GM12801 (cell line): ENCODE results near the gene SYNM.

Experiments
- TF ChIP-seq, protein P1 (sequence below): IDR thresholded peaks from one replicate; pipeline ENCODE4 v1.5.1; 2011; ENCODE audit warnings: control low read depth; ENCODE audit not compliant: insufficient read length; ENCODE audit errors: extremely low read depth

The SYNM gene

DNA sequence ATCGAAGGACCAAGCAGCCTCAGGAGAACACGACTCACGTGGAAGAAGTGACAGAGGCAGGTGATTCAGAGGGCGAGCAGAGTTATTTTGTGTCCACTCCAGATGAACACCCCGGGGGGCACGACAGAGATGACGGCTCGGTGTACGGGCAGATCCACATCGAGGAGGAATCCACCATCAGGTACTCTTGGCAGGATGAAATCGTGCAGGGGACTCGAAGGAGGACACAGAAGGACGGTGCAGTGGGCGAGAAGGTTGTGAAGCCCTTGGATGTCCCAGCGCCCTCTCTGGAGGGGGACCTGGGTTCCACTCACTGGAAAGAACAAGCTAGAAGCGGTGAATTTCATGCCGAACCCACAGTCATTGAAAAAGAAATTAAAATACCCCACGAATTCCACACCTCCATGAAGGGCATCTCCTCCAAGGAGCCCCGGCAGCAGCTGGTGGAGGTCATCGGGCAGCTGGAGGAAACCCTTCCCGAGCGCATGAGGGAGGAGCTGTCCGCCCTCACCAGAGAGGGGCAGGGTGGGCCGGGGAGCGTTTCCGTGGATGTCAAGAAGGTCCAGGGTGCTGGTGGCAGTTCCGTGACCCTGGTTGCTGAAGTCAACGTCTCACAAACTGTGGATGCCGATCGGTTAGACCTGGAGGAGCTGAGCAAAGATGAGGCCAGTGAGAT lies 26.0 kb downstream of the SYNM start:
- TF ChIP-seq, protein P1, sequence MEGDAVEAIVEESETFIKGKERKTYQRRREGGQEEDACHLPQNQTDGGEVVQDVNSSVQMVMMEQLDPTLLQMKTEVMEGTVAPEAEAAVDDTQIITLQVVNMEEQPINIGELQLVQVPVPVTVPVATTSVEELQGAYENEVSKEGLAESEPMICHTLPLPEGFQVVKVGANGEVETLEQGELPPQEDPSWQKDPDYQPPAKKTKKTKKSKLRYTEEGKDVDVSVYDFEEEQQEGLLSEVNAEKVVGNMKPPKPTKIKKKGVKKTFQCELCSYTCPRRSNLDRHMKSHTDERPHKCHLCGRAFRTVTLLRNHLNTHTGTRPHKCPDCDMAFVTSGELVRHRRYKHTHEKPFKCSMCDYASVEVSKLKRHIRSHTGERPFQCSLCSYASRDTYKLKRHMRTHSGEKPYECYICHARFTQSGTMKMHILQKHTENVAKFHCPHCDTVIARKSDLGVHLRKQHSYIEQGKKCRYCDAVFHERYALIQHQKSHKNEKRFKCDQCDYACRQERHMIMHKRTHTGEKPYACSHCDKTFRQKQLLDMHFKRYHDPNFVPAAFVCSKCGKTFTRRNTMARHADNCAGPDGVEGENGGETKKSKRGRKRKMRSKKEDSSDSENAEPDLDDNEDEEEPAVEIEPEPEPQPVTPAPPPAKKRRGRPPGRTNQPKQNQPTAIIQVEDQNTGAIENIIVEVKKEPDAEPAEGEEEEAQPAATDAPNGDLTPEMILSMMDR, result no peak

DNA sequence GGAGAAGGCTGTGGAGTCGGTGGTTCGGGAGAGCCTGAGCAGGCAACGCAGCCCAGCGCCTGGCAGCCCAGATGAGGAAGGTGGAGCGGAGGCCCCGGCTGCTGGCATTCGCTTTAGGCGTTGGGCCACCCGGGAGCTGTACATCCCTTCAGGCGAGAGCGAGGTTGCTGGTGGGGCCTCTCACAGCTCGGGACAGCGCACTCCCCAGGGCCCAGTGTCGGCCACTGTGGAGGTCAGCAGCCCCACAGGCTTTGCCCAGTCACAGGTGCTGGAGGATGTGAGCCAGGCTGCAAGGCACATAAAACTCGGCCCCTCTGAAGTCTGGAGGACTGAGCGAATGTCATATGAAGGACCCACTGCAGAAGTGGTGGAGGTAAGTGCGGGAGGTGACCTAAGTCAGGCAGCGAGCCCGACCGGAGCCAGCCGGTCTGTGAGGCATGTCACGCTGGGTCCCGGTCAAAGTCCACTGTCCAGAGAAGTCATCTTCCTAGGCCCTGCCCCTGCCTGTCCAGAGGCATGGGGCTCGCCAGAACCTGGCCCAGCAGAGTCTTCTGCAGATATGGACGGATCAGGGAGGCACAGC lies 26.7 kb downstream of the SYNM start:
- TF ChIP-seq, protein P1, result no peak

DNA sequence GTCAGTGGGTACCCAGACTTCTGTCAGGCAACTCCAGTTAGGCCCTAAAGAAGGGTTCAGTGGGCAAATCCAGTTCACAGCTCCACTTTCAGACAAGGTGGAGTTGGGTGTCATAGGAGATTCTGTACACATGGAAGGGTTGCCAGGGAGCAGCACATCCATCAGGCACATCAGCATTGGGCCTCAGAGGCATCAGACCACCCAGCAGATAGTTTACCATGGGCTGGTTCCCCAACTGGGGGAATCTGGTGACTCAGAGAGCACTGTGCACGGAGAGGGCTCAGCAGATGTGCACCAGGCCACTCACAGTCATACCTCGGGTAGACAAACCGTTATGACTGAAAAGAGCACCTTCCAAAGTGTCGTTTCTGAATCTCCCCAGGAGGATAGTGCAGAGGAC lies 27.2 kb downstream of the SYNM start:
- TF ChIP-seq, protein P1, result no peak

DNA sequence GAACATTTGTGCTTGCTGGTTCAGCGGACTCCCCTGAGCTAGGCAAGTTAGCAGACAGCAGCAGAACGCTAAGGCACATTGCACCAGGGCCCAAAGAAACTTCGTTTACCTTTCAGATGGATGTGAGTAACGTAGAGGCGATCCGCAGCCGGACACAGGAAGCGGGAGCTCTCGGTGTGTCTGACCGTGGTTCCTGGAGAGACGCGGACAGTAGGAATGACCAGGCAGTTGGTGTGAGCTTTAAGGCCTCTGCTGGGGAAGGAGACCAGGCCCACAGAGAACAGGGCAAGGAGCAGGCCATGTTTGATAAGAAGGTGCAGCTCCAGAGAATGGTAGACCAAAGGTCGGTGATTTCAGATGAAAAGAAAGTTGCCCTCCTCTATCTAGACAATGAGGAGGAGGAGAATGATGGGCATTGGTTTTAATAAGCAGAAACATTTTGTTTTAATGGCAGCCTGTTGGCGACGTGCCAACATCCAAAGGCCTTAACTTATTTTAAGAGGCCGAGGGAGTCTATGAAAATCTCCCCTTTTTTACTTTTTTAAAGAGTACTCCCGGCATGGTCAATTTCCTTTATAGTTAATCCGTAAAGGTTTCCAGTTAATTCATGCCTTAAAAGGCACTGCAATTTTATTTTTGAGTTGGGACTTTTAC lies 27.9 kb downstream of the SYNM start:
- TF ChIP-seq, protein P1, result no peak

DNA sequence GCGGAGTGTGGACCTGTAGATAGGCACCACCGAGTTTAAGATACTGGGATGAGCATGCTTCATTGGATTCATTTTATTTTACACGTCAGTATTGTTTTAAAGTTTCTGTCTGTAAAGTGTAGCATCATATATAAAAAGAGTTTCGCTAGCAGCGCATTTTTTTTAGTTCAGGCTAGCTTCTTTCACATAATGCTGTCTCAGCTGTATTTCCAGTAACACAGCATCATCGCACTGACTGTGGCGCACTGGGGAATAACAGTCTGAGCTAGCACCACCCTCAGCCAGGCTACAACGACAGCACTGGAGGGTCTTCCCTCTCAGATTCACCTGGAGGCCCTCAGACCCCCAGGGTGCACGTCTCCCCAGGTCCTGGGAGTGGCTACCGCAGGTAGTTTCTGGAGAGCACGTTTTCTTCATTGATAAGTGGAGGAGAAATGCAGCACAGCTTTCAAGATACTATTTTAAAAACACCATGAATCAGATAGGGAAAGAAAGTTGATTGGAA lies 29.5 kb downstream of the SYNM start:
- TF ChIP-seq, protein P1, result no peak

DNA sequence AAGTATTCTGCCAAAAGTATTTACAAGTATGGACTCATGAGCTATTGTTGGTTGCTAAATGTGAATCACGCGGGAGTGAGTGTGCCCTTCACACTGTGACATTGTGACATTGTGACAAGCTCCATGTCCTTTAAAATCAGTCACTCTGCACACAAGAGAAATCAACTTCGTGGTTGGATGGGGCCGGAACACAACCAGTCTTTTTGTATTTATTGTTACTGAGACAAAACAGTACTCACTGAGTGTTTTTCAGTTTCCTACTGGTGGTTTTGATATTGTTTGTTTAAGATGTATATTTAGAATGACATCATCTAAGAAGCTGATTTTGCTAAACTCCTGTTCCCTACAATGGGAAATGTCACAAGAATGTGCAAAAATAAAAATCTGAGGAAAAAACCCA lies 30.3 kb downstream of the SYNM start:
- TF ChIP-seq, protein P1, result no peak

DNA sequence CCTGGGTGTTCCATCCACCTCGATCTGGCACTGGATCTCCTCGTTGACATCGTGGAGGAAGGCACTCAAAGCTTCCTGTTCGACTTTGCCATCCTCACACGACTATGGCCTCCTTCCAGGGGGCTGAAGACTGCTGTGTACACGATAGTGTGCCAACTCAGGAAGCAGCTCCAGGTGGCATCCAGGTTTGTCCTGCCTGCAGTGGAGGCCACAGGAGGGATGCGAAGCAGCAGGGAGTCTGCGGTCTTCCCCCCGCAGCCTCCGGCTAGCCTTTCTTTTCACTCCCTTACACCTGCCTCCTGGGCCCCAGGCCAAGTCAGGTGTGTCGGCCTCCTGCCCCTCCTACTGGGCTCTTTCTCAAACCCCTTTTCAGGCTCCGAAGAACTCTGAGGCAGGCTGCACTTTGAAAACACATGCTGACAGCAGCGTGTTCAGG lies 32.2 kb downstream of the SYNM start:
- TF ChIP-seq, protein P1, result no peak
